D721Med (cell line): ENCODE data around the gene CERCAM.

Experiments used
- DNase-seq: peaks from one replicate; pipeline ENCODE4 v3.0.0; 2011; ENCODE audit warnings: low spot score; ENCODE audit not compliant: insufficient read length
- FAIRE-seq: peaks from 2 replicates; lab custom pipeline; 2011; peaks lifted over from hg19 to GRCh38; lab: Jason Lieb, UNC
- CTCF ChIP-seq: IDR thresholded peaks from 2 replicates; pipeline ENCODE4 v1.5.1; 2012; ENCODE audit warnings: mild to moderate bottlenecking, control low read depth; ENCODE audit not compliant: insufficient read depth; ENCODE audit errors: missing control alignments

CERCAM gene

GRCh38 chr9:128393970-128394369 is 26.7 kb upstream of the CERCAM start:
- no peak for TF ChIP-seq CTCF
- FAIRE-seq (no peak), DNase-seq (no peak)

GRCh38 chr9:128394379-128395168 is 26.1 kb upstream of the CERCAM start:
- DNase-seq (no peak), FAIRE-seq (no peak)
- no peak for TF ChIP-seq CTCF

GRCh38 chr9:128396970-128397613 is 23.6 kb upstream of the CERCAM start:
- DNase-seq, result no peak
- FAIRE-seq, result no peak

GRCh38 chr9:128397831-128398230 is 22.8 kb upstream of the CERCAM start:
- no peak for TF ChIP-seq CTCF
- no peak for FAIRE-seq
- no peak for DNase-seq

More at GRCh38 chr9:128396970-128397613, 23.6 kb upstream of the CERCAM start:
- TF ChIP-seq CTCF, result no peak

- no peak for TF ChIP-seq CTCF
- no peak for FAIRE-seq
- DNase-seq, result no peak
These were observed 20.8 kb upstream of the CERCAM start for GRCh38 chr9:128399861-128400260.

GRCh38 chr9:128404560-128404959 is 16.1 kb upstream of the CERCAM start:
- no peak for TF ChIP-seq CTCF
- FAIRE-seq (no peak), DNase-seq (no peak)
